ENCODE measurements around the gene SETX.

SETX gene

DNA sequence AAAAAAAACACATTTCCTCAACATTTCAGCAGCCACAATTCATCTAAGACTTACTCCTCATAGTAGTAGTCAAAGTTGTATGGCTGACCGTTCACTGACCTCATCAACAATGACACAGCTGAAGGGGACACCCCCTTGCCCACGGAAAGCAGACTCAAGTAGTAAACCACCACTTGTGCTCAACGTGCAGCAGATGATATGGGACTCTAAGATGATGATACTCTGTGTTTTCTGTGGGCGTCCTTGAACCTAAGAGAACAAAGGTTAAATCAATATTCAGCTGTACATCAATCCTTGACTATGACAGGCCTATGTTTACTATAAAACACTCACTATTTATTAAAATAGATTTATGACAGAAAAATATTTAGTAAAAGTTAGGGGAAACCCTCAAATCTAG, 71.6 kb downstream of the SETX start:
- no peak for DNase-seq

DNA sequence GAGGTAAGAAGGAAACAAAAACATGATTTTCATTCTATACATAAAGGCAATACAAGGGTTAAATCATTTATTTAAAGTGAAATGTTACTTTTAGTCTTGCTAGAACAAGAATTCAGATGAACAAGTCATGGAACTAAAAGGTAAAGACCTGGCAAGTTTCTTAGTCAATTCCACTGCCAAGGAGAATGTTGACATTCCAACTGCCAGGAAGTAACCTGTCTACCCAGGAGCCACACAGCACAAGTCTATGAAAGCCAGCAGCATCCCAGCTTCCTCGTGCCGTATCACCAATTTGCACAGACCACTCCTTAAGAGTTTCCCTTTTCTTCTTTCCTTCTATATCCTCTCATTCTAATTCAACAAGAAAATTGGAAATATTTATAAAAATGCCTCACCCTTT, 79.9 kb downstream of the SETX start:
- no peak for DNase-seq

DNA sequence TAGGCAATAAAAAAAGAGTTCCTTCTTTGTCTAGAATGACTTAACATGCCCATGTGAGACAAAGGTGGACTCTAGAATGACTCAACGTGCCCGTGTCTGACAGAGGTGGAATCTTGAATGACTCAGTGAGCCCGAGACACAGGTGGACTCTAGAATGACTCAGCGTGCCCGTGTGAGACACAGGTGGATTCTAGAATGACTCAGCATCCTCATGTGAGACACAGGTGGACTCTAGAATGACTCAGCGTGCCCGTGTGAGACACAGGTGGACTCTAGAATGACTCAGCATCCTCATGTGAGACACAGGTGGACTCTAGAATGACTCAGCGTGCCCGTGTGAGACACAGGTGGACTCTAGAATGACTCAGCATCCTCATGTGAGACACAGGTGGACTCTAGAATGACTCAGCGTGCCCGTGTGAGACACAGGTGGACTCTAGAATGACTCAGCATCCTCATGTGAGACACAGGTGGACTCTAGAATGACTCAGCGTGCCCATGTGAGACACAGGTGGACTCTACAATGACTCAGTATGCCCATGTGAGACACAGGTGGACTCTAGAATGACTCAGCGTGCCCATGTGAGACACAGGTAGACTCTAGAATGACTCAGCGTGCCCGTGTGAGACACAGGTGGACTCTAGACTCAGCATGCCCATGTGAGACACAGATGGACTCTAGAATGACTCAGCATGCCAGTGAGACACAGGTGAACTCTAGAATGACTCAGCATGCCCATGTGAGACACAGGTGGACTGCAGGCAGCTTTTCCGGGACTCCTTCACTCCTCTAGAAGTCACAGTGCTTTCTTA, 84.9 kb downstream of the SETX start:
- peak; percentile 15 for DNase-seq

DNA sequence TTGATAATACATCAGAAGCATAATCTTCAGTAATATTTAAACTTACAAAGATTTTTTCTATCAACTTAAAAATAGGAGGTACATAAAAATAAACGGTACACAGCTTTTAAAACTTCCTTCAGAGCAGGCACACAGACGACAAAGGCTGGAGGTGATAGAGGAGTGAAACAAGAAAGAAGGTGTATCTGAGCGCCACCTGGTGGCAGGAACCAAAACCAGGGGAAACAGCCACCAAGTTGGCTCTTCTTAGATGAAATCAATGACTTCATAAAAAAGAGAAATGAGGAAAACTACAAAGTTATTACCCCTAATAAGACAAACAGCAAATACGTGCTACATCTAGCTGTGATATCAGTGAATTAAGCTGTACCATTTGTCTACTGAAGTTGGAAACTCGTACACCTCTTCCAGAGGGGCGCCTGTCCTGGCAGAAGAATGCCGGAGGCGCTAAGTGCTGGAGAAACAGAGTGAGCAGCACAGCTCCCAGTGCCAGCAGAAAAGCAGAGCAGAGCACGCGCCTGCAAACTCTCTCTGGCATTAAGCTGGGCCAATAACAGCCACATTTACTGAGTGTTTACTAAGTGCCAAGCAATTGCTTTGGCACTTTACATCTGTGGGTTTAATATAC, 85.9 kb downstream of the SETX start:
- peak; percentile 11 for DNase-seq

DNA sequence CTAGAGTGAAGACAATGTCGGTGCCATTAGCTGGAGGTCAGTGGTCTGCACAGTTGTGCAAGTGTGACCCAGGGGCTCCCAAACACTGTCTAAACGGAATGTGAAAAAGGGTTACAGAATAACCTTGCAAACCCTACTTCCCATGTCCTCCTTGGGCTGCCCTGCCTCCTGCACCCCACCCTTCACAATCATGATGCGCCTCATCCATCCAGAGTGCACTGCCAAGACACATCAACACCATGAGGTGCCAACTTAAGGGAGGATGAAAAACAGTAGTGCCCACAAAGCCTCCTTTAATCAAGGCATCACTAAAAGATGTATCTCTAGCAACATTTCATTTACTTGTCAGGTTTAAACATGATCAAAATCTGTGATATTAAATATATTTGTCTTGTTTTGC, 87.1 kb downstream of the SETX start:
- DNase-seq, result no peak

DNA sequence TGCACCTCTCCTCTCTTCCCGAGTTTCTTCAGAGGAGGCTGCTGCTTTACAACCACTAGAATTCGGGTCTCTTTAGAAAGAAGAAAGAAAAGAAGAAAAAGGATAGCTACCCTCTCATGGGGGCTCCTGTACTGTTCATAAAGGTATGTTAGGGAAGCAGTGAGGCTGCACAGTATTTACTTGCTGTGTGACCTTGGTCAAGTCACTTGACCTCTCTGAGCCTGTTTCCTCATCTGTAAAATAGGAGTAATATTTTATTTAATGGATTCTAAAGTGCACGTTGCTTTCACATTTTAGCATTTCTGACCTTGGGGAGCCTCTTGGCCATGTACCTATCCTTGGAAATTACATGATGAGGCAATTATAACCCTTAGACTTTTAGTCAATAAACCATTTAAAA, 88.8 kb downstream of the SETX start:
- DNase-seq, result no peak

DNA sequence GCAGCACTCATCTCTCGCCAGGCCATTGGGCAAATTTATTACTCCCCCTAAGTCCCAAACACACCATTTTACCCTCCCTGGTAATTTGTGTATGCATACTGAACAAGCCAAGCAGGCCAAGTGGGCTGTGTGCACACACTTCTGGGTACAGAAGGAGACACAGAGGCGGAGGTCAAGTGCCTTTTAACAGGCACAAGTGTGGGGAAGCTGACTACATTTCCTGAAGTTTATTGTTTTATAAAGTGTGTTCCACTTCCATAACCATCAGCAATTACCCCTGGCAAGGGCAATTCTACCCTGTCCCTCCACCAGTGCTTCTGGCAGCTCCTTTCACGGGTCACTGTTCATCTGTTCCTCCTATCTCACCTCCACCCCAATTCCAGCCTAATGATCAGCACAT, 93.9 kb downstream of the SETX start:
- DNase-seq, result no peak

DNA sequence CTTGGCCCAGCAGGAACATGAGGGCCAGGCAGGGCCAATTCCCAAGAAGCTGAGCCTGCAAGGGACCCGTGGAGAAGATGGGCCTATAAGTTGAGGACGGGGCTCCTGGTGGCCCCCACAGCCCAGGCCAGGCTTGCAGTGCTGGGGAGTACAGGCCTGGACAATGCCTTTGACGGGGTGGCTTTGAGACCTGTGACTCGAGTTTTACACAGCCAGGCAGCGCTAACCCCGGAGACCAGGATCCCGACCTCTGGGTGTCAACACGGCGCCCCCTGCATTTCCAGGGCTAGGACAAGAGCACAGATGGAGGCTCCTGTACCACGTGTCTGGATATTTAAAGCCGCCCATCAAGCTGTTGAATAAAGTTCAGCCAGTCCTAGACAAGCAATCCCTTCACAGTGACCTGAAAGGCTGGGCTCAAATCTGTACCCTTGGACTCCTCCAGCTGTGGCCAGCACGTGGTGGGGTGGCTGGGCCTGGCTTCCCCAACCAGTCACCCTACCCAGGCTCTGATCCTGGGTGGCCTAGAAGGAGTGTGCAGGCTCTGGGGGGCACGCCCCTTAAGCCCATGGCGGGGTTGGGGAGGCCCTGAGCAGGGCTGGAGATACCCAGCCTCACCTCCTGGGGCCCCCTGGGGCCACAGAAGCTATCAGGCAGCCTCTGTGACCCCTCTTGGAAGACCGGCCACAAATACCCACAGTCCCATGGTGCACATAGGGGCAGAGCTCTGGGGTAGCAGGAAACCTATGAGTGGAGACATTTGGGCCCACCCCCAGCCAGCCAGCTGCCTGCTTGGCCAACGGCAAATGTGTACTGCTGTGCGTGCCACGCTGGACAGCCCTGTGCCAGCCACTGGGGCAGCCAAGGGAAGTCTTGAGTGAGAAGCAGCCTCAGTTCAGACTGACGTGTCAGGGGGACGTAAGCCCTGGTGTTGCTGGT, 104.2 kb downstream of the SETX start:
- no peak for DNase-seq

DNA sequence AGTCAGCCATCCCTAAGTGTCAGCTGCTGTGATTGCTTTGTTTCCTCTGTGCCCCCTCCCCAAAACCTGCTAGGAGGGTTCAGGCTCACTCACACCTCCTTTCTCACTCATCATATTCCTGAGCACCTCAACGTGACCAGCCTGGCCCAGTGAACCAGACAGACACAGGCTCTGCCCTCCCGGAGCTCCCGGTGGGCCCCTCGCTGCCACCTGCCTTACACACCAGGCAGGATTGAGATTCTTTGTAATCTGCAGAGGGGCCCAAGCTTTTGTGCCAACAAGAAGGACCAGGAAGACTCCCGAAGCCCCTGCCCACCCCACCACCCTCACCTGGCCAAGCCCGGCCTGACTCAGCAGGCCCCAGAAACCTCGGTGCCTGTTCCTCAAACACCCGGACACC, 105.1 kb downstream of the SETX start:
- DNase-seq, result no peak

DNA sequence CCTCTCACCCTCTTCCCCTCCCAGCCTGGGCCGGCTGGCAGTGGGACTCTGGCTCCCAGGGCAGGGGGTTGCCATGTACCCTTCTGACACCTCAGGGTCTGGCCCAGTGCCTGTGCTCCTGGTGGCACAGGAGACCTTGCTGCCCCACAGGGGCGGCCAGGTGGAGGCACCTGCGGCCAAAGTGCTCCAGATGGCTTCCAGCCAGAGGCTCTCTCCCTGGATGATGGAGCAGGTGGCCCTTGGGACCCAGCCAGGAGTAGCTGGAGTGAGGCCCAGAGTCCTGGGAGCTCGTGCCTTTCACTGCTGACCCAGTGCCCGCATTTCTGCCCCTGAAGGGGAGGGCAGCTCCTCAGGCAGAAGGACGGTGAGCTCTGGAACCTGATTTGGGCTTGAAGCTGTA, 105.7 kb downstream of the SETX start:
- no peak for DNase-seq

DNA sequence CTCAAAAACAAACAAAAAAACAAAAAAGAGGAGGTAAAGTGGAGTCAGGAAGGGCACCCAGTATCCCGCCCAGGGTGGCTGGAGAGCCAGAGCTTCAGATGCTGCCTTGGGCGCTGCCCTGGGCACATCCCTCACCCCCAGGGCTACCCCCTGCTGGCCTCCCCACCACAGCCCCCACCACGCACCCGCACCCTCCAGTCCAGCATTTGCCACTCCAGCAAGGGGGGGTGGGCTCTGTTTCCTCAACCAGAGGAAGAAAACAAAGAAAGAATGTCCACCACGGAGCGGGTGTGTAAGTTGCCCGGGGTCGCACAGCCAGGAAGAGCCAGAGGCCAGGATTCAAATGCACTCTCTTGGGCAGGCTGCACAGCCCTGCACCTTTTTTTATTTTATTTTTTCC, 106.8 kb downstream of the SETX start:
- no peak for DNase-seq

DNA sequence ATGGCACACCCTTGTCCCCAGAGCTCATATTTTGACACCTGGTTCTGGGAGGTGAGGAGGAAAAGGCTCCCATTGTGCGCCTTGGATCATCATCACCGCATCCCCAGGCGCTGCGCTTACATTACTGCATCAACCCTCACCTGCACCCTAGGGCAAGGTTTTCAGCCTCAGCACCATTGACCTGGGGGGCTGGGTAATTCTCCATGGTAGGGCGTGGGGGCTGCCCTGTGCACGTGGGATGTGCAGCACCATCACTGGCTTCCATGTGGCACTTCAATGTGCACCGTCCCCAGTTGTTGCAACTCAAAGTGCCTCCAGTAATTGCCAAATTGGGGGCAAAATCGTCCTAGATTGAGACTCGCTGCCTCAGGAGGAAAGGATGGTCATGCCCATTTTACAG, 109.3 kb downstream of the SETX start:
- DNase-seq, result no peak

DNA sequence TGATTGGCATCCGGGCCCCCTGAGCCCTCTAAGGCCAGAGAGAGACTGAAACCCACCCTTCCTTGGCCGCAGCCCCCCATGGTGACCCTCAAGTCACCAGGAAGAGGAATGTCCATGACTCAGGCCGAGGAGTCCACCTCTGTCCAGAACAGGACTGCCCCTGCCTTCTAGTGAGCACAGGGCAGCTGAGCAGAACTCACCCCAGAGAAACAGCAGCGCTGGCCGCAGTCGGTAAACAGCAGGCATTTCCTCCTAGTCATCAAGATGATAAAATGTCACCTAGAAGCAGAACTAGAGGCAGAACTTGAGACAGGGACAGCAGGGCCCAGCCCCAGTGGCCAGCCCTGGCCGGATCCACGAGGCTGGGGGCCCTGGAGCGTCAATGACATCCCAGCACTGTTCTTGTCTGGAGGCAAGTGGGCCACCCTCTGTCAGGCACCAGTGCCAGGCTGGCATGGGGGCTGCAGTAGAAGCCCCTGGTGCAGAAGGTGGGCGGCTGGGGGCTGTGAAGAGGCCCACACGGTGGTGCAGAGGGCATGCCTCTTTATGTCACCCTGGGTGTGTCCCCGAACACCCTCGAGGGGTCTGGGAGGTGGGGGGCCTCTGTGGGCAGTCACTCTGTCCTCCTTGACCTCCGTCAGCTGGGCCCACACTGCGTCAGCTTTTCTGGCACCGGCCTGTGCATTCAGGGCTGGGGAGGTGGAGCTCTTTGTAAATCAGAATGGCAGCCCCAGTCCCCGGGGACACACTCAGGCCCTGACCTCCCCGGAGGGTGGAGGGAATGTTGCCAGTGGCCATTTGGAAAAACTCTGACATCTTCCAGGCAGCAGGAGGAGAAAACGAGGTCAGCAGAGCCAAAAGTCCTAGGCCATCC, 110.0 kb downstream of the SETX start:
- DNase-seq, result no peak

DNA sequence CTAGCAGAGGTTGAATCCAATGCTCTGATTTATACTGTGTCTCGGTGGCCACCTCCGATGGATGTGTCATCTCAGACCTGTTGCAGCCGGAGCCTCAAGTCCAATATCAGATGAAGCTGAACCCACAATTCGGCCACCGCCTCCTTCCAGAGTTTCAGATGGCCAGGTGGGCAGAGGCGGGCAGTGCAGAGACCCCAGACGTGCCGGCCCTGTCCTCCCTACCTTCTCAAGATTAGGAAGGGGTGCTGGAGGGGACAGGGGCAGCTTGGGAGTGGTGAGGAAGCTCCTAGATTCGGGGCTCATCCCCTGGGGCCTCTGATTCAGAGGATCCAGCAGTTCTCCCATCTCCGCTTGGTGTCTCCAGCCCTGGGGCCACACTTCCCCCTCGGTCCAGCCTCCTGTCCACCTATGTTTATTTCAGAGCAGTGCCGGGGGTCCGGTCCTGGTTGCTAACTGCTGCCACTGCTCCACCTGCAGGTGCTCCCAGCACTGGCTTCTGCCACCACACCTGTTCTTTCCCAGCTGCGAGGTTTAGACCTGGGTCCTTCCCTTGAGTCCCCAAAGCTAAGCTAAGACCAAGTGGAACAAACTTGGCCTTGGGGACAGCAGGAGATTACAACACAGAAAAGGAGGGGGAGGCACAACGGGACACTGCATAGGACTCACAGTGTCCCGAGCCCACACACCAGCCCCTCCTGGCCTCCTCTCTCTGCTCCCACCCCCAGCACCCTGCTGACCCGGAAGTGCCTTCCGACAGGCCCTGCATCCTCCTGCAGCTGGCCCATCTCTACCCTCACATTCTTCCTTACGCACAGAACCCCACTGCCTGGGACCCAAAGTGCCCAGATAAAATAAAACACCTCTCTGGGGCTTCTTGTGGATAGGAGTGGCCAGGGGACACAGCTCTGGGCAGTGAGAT, 111.4 kb downstream of the SETX start:
- no peak for DNase-seq

DNA sequence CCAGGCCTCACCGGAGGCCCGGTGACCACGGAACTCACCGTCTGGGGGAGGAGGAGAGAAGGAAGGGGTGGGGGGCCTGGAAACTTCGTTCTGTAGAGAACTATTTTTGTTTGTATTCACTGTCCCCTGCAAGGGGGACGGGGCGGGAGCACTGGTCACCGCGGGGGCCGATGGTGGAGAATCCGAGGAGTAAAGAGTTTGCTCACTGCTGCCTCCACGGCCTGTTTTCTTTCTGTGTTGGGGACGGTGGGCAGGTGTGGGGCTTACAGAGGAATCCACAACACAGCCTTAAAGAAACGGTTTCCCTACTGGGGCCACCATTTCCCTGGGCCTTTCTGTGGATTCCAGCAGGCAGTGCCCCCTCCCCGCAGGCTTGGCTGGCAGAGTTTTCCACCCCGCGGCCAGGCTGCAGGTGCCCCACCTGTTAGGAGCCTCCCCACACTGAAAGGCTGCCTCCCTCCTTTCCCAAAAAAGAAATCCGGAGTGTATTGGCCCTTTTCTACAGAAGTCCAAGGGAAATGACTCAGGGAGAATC, 112.1 kb downstream of the SETX start:
- DNase-seq, result no peak

DNA sequence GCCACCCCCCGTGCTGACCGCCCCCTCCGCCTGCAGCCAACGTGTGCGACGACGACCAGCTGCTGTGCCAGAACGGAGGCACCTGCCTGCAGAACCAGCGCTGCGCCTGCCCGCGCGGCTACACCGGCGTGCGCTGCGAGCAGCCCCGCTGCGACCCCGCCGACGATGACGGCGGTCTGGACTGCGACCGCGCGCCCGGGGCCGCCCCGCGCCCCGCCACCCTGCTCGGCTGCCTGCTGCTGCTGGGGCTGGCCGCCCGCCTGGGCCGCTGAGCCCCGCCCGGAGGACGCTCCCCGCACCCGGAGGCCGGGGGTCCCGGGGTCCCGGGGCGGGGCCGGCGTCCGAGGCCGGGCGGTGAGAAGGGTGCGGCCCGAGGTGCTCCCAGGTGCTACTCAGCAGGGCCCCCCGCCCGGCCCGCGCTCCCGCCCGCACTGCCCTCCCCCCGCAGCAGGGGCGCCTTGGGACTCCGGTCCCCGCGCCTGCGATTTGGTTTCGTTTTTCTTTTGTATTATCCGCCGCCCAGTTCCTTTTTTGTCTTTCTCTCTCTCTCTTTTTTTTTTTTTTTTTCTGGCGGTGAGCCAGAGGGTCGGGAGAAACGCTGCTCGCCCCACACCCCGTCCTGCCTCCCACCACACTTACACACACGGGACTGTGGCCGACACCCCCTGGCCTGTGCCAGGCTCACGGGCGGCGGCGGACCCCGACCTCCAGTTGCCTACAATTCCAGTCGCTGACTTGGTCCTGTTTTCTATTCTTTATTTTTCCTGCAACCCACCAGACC, 112.8 kb downstream of the SETX start:
- DNase-seq, result no peak

DNA sequence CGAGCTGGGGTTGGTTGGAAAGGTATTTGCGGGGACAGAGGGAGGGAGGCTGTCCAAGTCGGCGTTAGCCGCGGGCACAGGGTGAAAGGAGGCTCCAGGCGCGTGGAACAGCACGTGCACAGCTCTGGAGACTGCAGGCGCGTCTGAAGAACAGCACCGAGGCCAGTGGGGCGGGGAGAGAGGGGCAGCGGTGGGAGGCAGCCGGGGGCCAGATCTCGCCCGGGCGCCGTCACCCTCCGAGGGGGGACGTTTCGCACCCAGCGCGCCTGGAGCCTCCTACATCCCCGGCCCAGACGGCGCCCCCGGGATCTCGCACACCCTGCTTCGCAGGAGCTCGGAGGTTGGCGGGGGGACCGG, 113.3 kb downstream of the SETX start:
- no peak for DNase-seq

DNA sequence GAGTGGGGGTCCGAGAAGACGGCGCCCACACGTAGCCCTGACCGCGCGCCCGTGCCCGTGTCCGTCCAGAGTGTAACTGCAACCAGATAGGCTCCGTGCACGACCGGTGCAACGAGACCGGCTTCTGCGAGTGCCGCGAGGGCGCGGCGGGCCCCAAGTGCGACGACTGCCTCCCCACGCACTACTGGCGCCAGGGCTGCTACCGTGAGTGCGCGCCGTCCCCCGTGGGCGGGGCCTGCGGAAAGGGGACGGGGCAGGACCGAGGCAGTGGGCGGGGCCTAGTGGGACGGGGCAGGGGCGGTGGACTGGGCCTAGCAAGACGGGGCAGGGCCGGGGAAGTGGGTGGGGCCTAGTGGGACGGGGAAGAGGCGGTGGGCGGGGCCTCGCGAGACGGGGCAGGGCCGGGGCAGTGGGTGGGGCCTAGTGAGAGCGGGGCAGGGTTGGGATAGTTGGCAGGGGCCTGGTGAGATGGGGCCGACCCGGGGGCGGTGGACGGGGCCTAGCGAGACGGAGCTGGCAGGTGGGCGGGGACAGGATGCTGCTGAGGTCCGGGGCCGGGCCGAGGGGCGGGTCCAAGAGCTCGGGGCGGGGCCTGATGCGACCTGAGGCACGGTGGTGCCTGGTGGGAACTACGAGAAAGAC, 113.8 kb downstream of the SETX start:
- peak; percentile 88 for DNase-seq

DNA sequence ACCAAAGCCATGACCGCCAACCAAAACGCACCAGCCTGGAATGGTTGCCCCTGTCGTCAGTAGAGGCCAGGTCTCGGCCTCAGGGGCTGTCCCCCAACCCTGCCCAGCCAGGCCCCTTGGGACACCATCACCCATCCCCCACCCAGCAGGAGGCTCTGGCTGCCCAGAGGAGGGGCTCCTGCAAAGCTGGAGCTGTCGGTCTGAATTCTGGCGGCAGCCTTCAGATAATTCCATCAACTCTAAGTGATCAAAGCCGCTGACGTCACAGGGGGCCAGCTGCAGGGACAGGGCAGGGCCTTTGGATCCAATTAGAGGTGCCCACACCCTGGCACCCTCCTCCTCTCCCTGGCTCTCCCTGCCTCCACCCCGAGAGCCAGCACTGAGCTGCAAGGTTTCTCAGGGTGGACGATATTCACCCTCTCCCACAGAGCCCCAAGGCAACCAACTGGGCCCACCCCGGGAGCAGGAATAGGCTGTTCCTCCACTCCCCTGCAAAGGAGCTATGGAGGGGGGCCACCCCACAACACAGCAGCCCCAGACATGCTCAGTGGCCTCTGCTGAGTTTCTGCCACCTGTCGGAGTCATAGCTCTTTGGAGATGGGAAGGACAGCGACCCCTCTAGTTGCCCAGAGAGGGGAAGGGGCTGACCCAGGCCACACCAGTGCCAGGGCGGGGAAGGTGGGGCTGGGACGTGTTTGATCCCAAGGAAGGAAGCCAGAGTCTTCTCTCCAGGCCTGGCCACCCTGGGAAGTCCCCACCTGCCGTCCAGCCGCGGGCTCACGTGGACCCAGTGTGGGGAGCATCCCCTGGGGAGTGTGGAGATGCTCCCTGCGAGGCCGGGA, 114.6 kb downstream of the SETX start:
- no peak for DNase-seq
